HepG2 (cell line): ENCODE data around the gene COMMD1.
"Not testable (repeated sequence)": the region's sequence is repeated elsewhere in the genome, so short reads cannot be mapped to it uniquely, and the experiment has no call there.

Experiments
- BRCA1 ChIP-seq: sonication (generic); formaldehyde crosslinking; IDR thresholded peaks from 2 replicates; pipeline ENCODE4 v1.4.0; 2020; ENCODE audit warnings: missing genetic modification reagents
- CREB1 ChIP-seq, 2 experiments: fragments of 450-650 bp in 1 of 2; IDR thresholded peaks; 2 replicates each; pipeline ENCODE4 v1.6.1; 2016 to 2017; ENCODE audit warnings: control low read depth in 1 of 2, mild to moderate bottlenecking in 1 of 2, missing compliant biosample characterization in 1 of 2, missing genetic modification characterization in 1 of 2
- CTCF ChIP-seq: sonication (generic); formaldehyde crosslinking; IDR thresholded peaks from 2 replicates; pipeline ENCODE4 v1.5.0; 2020; ENCODE audit warnings: mild to moderate bottlenecking, missing genetic modification reagents, moderate library complexity
- FOXK1 ChIP-seq: sonication (generic); formaldehyde crosslinking; IDR thresholded peaks from 2 replicates; pipeline ENCODE4 v1.4.0; 2020; ENCODE audit warnings: low read depth, missing genetic modification reagents, borderline replicate concordance
- NR2F6 ChIP-seq, 2 experiments: IDR thresholded peaks; 2 replicates each; pipeline ENCODE4 v1.6.1; 2016; ENCODE audit warnings: antibody characterized with exemption in 1 of 2, mild to moderate bottlenecking in 1 of 2
- PHB2 ChIP-seq: fragments of 450-650 bp; IDR thresholded peaks from 2 replicates; pipeline ENCODE4 v1.6.1; 2018; ENCODE audit not compliant: partially characterized antibody
- POLR2A ChIP-seq, 2 experiments: IDR thresholded peaks; 2 replicates each; pipeline ENCODE4 v1.6.1; 2011; ENCODE audit warnings: low read depth in 2 of 2, low read length in 2 of 2, mild to moderate bottlenecking in 1 of 2, moderate library complexity in 1 of 2; ENCODE audit not compliant: insufficient read depth in 1 of 2
- RARA ChIP-seq: IDR thresholded peaks from 2 replicates; pipeline ENCODE4 v1.6.1; 2016; ENCODE audit warnings: missing genetic modification reagents, missing compliant biosample characterization
- REST ChIP-seq, 2 experiments: IDR thresholded peaks; 2 replicates each; pipeline ENCODE4 v1.6.1; 2011 to 2012; ENCODE audit warnings: low read length in 2 of 2, borderline replicate concordance in 1 of 2, low read depth in 1 of 2, mild to moderate bottlenecking in 1 of 2, moderate library complexity in 1 of 2
- ZNF343 ChIP-seq: sonication (generic); formaldehyde crosslinking; IDR thresholded peaks from 2 replicates; pipeline ENCODE4 v1.4.0; 2020; ENCODE audit warnings: mild to moderate bottlenecking, missing genetic modification reagents
- ZNF451 ChIP-seq: sonication (generic); formaldehyde crosslinking; IDR thresholded peaks from 2 replicates; pipeline ENCODE4 v1.5.0; 2020; ENCODE audit warnings: mild to moderate bottlenecking, missing genetic modification reagents

- TF ChIP-seq CTCF (CRISPR knock-in tag); BRCA1 (CRISPR knock-in tag); RARA (CRISPR knock-in tag); PHB2; NR2F6 (IDR thresholded peaks at IDR 0.05); NR2F6 (CRISPR knock-in tag; IDR thresholded peaks at IDR 0.05); ZNF343 (CRISPR knock-in tag); FOXK1 (CRISPR knock-in tag); REST (IDR thresholded peaks at IDR 0.05; ENCODE audit: borderline replicate concordance in 1 of 2, low read depth in 1 of 2, low read length in 2 of 2); ZNF451 (CRISPR knock-in tag); CREB1 (IDR thresholded peaks at IDR 0.05); CREB1 (CRISPR knock-in tag; IDR thresholded peaks at IDR 0.05): not testable (repeated sequence)
- TF ChIP-seq POLR2A (IDR thresholded peaks at IDR 0.05; ENCODE audit: insufficient read depth in 1 of 2, low read depth in 2 of 2, low read length in 2 of 2): peak in 1 of 2 experiments; percentile 14; a peak in 1 of 4 replicates
Observed at GRCh38 chr2:61866482-61867089, 38.9 kb upstream of the COMMD1 start.
